Amniotic stem cell (primary cell): ENCODE measurements around the gene ZNF566.
"Not testable (repeated sequence)": the region's sequence is repeated elsewhere in the genome, so short reads cannot be mapped to it uniquely, and the experiment has no call there.

Experiments
- DNase-seq: peaks from one replicate; lab custom pipeline; 2025; lab: John Stamatoyannopoulos, UW

Gene ZNF566

GRCh38 chr19:36489118-36489919 is at the start of gene ZNF566:
Gene ZNF566 (minus strand): TSS chr19:36489561. CDS start chr19:36476557, 13,004 bp downstream.
- DNase-seq, result peak; percentile 96

DNA sequence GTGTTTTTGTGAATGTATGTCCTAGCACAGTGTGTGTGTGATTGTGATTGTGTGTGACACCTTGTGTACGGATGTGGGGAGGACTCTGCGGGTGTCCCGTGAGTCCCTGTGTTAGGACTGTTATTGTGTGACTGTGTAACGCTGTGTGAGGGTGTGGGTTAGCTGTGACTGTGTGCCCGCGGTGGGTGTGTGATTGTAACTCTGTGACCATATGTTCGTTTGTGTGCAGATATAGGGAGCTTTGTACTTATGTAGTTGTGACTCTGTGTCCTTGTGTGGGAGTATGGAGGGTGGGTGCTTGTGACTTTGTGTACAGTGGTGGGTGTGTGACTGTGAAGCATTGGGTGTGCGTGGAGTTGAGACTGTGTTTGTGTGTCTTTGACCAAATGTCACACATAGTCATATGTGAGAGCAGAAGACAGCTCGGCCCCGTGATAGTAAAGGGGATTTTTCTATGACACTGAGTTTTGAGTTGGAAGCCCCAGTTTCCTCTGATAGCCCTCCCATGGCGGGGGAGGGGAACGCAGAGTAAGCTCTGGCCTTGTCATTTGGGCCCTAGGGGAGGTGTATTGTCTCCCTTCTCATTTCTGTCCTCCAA is 39.7 kb upstream of the ZNF566 start:
- no peak for DNase-seq

- DNase-seq, result peak; percentile 92
Observed at GRCh38 chr19:36528194-36528920, 39.0 kb upstream of the ZNF566 start, which contains the start of gene ZNF260. Gene ZNF260 (minus strand): TSS chr19:36528271. CDS start chr19:36515238, 13,033 bp downstream.

DNA sequence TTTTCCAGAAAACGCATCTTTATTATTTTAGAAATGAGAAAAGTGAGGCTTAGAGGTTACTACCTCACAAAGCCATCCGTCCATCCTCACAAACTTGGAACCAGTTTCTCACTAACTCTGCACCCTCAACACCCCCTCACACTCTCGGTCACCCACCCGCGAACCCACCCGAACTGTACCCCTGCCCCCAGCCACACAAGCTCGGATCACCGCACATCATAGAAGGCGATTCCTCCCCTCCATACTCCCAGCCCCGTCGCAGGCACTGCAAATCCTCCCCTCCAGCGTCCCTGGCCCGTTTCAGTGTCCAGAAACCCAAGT is 38.5 kb upstream of the ZNF566 start:
- no peak for DNase-seq

DNA sequence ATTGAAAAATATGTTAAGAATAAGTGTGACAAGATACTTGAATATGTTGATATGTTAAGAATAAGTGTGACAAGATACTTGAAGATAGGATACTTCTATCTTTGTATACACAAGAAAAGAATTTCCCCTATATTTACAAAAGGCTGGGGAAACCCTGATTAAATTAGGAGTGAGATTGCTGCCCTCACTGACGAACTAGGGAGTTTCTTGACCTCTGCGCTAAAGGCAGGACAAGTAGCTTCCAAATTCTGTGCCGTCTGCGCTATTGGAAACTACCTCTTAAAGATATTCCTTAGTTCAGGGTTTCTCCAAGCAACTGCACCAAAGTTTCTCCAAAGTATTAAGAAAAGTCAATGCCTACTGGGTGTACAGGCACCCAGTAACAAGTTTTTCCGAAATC is 38.0 kb upstream of the ZNF566 start:
- no peak for DNase-seq

GRCh38 chr19:36526581-36526980 is 37.2 kb upstream of the ZNF566 start:
- no peak for DNase-seq

- no peak for DNase-seq
Observed at GRCh38 chr19:36524617-36525016, 35.3 kb upstream of the ZNF566 start.

DNA sequence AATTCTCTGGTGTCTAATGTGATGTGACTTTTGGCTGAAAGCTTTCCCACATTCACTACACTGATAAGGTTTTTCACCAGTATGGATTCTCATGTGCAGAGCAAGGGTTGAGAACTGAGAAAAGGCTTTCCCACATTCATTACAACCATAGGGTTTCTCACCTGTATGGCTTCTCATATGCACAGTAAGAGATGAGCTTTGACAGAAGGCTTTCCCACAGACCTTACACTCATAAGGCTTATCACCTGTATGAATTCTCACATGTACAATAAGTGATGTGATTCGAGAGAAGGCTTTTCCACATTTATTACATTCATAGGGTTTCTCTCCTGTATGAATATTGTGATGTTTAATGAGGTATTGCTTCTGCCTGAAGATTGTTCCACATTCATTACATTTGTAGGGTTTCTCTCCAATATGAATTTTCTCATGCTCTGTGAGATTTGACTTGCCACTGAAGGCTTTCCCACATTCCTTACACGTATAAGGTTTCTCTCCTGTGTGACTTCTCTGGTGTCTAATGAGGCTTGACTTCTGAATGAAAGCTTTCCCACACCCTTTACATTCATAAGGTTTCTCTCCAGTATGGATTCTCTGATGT is 24.8 kb upstream of the ZNF566 start:
- no peak for DNase-seq

GRCh38 chr19:36508325-36508724 is 19.0 kb upstream of the ZNF566 start:
- DNase-seq, result no peak

GRCh38 chr19:36501973-36502372 is 12.6 kb upstream of the ZNF566 start:
- DNase-seq, result no peak

- DNase-seq, result no peak
Observed at GRCh38 chr19:36497001-36497400, 7.6 kb upstream of the ZNF566 start.

DNA sequence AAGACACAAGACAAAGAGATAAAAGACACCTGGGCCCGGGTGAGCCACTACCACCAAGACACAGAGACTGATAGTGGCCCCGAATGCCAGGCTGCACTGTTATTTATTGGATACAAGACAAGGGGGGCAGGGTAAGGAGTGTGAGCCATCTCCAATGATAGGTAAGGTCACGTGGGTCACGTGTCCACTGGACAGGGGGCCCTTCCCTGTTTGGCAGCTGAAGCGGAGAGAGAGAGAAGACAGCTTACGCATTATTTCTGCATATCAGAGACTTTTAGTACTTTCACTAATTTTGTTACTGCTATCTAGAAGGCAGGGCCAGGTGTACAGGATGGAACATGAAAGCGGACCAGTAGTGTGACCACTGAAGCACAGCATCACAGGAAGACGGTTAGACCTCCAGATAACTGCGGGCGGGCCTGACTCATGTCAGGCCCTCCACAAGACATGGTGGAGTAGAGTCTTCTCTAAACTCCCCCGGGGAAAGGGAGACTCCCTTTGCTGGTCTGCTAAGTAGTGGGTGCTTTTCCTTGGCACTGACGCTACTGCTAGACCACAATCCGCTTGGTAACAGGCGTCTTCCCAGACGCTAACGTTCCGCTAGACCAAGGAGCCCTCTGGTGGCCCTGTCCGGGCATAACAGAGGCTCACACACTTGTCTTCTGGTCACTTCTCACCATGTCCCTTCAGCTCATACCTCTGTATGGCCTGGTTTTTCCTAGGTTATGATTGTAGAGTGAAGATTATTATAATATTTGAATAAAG is 3.5 kb upstream of the ZNF566 start:
- peak; percentile 9 for DNase-seq

DNA sequence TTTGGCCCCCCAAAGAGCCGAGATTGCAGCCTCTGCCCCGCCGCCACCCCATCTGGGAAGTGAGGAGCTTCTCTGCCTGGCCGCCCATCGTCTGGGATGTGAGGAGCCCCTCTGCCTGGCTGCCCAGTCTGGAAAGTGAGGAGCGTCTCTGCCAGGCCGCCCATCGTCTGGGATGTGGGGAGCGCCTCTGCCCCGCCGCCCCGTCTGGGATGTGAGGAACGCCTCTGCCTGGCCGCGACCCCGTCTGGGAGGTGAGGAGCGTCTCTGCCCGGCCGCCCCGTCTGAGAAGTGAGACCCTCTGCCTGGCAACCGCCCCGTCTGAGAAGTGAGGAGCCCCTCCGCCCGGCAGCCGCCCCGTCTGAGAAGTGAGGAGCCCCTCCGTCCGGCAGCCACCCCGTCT is 1.5 kb upstream of the ZNF566 start:
- DNase-seq, result not testable (repeated sequence)

GRCh38 chr19:36489920-36490415 is 607 bp upstream of the ZNF566 start:
- no peak for DNase-seq

GRCh38 chr19:36488846-36489117 is 579 bp downstream of the ZNF566 start:
- no peak for DNase-seq

DNA sequence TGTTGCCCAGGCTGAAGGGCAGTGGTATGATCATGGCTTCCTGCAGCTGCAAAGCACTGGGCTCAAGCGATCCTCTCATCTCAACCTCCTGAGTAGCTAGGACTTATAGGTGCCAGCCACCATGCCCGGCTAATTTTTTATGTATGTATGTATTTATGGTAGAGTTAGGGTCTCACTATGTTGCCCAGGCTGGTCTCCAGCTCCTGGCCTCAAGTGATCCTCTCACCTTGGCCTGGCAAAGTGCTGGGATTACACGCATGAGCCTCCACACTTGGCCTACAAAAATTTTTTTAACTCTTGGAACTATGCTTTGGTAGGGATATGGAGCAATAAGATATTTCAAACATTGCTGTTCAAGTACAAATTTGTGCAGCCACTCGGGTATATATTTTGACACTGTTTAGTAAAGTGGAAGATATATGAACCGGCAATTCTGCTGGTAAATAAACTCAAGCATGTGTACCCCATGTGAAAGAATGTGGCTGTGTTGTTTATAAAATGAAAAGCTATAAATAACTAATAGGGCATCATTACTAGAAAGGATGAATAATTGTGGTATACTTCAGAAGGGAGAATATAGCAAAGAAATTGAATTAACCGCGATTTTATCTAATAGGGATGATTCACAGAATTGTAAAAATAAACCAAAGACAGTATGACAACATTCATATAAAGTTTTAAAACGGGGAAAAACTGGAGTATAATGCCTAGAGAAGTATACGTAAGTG is 1.1 kb downstream of the ZNF566 start:
- DNase-seq, result no peak

DNA sequence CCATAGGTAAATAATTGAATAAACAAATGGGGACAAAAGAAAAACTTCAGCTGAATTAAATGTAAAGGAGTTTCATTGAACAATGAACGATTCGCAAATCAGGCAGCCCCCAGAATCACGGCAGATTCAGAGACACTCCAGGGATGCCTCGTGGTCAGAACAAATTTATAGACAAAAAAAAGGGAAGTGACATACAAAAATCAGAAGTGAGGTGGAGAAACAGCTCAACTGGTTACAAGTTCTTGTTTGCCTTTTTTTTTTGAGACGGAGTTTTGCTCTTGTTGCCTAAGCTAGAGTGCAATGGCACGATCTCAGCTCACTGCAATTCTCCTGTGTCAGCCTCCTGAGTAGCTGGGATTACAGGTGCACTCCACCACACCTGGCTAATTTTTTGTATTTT is 5.7 kb downstream of the ZNF566 start:
- no peak for DNase-seq

- no peak for DNase-seq
Observed at GRCh38 chr19:36482876-36483275, 6.5 kb downstream of the ZNF566 start.

DNA sequence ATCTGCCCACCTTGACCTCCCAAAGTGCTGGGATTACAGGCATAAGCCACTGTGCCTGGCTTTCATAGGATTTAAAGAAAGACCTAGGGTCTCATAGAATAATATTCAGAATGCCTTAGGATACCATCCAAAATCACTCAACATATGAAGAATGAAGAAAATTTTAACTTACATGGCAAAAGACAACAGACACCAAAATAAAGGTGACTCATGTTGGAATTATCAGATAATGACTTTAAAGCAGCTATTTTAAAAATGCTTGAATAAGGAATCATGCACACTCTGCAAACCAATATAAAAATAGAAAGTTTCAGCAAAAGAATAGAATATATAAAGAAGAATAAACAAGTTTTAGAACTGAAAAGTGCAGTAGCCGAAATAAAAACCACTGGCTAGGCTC is 29.3 kb downstream of the ZNF566 start:
- no peak for DNase-seq

DNA sequence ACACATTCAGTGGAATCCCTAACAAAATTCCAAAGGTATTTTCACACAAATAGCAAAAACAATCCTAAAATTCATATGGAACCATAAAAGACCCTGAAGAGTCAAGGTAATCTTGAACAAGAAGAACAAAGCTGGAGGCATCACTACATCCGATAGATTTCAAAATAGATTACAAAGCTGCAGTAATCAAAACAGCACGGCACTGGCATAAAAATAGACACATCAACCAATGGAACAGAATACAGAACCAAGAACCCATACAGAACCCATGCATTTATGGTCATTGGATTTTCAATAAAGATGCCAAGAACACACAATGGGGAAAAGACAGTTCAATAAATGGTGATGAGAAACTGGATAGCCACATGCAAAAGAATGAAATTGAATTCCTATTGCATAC is 32.5 kb downstream of the ZNF566 start:
- no peak for DNase-seq

DNA sequence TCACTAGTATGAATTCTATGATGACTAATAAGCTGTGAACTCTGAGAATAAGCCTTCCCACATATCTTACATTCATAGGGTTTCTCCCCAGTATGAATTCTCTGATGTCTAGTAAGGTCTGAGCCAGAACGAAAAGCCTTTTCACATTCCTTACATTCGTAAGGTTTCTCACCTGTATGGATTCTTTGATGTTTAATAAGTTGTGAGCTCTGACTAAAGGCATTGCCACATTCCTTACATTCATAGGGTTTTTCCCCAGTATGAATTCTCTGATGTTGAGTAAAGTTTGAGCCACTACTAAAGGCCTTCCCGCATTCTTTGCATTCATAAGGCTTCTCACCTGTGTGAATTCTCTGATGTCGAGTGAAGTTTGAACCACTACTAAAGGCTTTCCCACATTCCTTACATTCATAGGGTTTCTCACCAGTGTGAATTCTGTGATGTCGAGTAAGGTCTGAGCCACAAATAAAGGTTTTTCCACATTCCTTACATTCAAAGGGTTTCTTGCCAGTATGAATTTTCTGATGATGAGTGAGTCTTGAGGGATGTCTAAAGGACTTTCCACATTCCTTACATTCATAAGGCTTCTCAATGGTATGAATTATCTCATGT is 40.2 kb downstream of the ZNF566 start:
- no peak for DNase-seq
